Measurements from ENCODE around the gene DNM3. TPM values are rescaled to one million over a fixed set of nuclear protein-coding genes. Genes with fewer than 3 reads are reported as not detected.

DNM3 gene
- total and polyA plus RNA-seq, 9 of the 15 experiments (the other 6 are each of a cell fraction or from before 2014, with no cell fraction given), result 0.08 to 0.36 (median 0.22) TPM; not detected in 1

DNA sequence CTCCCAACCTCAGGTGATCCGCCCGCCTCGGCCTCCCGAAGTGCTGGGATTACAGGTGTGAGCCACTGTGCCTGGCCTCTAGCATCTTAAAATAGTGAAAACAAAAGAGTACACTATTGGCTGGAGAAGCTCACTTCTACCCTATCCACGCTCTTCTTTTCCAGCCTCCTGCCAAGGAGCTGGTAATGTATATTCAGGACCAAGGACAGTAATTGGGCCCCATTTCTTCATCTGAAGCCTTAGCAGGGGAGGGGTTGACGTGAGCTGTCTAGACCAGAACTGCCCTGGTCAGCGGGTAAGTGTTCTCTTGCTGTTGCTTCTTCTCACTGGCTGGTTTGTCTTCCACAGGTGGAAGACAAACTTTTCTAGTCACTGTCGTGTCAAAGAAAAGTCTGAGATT, 70.2 kb downstream of the DNM3 start (continued):
- TF ChIP-seq, protein P1, sequence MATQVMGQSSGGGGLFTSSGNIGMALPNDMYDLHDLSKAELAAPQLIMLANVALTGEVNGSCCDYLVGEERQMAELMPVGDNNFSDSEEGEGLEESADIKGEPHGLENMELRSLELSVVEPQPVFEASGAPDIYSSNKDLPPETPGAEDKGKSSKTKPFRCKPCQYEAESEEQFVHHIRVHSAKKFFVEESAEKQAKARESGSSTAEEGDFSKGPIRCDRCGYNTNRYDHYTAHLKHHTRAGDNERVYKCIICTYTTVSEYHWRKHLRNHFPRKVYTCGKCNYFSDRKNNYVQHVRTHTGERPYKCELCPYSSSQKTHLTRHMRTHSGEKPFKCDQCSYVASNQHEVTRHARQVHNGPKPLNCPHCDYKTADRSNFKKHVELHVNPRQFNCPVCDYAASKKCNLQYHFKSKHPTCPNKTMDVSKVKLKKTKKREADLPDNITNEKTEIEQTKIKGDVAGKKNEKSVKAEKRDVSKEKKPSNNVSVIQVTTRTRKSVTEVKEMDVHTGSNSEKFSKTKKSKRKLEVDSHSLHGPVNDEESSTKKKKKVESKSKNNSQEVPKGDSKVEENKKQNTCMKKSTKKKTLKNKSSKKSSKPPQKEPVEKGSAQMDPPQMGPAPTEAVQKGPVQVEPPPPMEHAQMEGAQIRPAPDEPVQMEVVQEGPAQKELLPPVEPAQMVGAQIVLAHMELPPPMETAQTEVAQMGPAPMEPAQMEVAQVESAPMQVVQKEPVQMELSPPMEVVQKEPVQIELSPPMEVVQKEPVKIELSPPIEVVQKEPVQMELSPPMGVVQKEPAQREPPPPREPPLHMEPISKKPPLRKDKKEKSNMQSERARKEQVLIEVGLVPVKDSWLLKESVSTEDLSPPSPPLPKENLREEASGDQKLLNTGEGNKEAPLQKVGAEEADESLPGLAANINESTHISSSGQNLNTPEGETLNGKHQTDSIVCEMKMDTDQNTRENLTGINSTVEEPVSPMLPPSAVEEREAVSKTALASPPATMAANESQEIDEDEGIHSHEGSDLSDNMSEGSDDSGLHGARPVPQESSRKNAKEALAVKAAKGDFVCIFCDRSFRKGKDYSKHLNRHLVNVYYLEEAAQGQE (IDR thresholded peaks at IDR 0.05; ENCODE audit: borderline replicate concordance), result peak; percentile 95
- TF ChIP-seq, protein P1 (CRISPR knock-in tag; IDR thresholded peaks at IDR 0.05; ENCODE audit: low read depth), result 0 out of 2 replicates have a peak, but pooled peaks have one; percentile 75
